GM19397 (cell line): Measurements from ENCODE around the gene NAP1L5.

Experiments used
- ATAC-seq: cut with Tn5 transposase; IDR thresholded peaks from one replicate; pipeline ENCODE4 v1.9.1; 2021; ENCODE audit warnings: mild to moderate bottlenecking, moderate library complexity; ENCODE audit not compliant: unreplicated experiment

NAP1L5 gene

GRCh38 chr4:88722828-88723227 is 25.2 kb upstream of the NAP1L5 start:
- no peak for ATAC-seq

- no peak for ATAC-seq
Measured at GRCh38 chr4:88722276-88722780, 24.7 kb upstream of the NAP1L5 start.

- no peak for ATAC-seq
Measured at GRCh38 chr4:88720451-88721428, 23.1 kb upstream of the NAP1L5 start.

- no peak for ATAC-seq
Measured at GRCh38 chr4:88719381-88719780, 21.8 kb upstream of the NAP1L5 start.

GRCh38 chr4:88718098-88718497 is 20.5 kb upstream of the NAP1L5 start:
- ATAC-seq, result no peak

- ATAC-seq, result no peak
Measured at GRCh38 chr4:88713782-88714181, 16.2 kb upstream of the NAP1L5 start.

- no peak for ATAC-seq
Measured at GRCh38 chr4:88709989-88710388, 12.4 kb upstream of the NAP1L5 start.

GRCh38 chr4:88706574-88706973 is 8.9 kb upstream of the NAP1L5 start:
- no peak for ATAC-seq

- ATAC-seq, result no peak
Measured at GRCh38 chr4:88705805-88706492, 8.3 kb upstream of the NAP1L5 start.

- ATAC-seq, result no peak
Measured at GRCh38 chr4:88705223-88705622, 7.6 kb upstream of the NAP1L5 start.

GRCh38 chr4:88702782-88703181 is 5.2 kb upstream of the NAP1L5 start:
- no peak for ATAC-seq

GRCh38 chr4:88698519-88698918 is 890 bp upstream of the NAP1L5 start:
- no peak for ATAC-seq

- ATAC-seq, result no peak
Measured at GRCh38 chr4:88697141-88697540, 488 bp downstream of the NAP1L5 start.

GRCh38 chr4:88696630-88697029 is 999 bp downstream of the NAP1L5 start:
- no peak for ATAC-seq

- no peak for ATAC-seq
Measured at GRCh38 chr4:88693792-88694191, 3.8 kb downstream of the NAP1L5 start.

- ATAC-seq, result no peak
Measured at GRCh38 chr4:88690355-88690754, 7.3 kb downstream of the NAP1L5 start.

- no peak for ATAC-seq
Measured at GRCh38 chr4:88681209-88681608, 16.4 kb downstream of the NAP1L5 start.

- no peak for ATAC-seq
Measured at GRCh38 chr4:88675543-88675942, 22.1 kb downstream of the NAP1L5 start.

- ATAC-seq, result no peak
Measured at GRCh38 chr4:88674979-88675378, 22.6 kb downstream of the NAP1L5 start.

GRCh38 chr4:88674565-88674964 is 23.1 kb downstream of the NAP1L5 start:
- ATAC-seq, result no peak

GRCh38 chr4:88673886-88674285 is 23.7 kb downstream of the NAP1L5 start:
- no peak for ATAC-seq

- no peak for ATAC-seq
Measured at GRCh38 chr4:88672987-88673386, 24.6 kb downstream of the NAP1L5 start.
